T47D (cell line): ENCODE results near the gene TRIAP1.

Source experiments
- DNase-seq, 2 experiments: peaks; one replicate each; pipeline versions ENCODE4 v3.0.0 to v3.0.0-alpha.2; 2011 to 2012; ENCODE audit warnings: low read depth in 1 of 2, low spot score in 1 of 2
- JUND ChIP-seq: IDR thresholded peaks from 2 replicates; pipeline ENCODE4 v1.6.1; 2012; ENCODE audit warnings: low read depth
- in situ Hi-C: cut with HindIII; loops from 2 replicates; pipeline ENCODE4 v1.10.0; 2016; ENCODE audit warnings: low sequenced_read_pairs, low pct_unique_long_range_greater_than_20kb

TRIAP1 gene

GRCh38 chr12:120479458-120479857 lies 33.3 kb upstream of the TRIAP1 start:
- DNase-seq = peak in 1 of 2 experiments; percentile 64
- no peak for TF ChIP-seq JUND
- in situ Hi-C loops = no loop called here

- in situ Hi-C loops = no loop called here
Observed at GRCh38 chr12:120475643-120476042, 29.5 kb upstream of the TRIAP1 start.

GRCh38 chr12:120474616-120474960 lies 28.4 kb upstream of the TRIAP1 start:
- in situ Hi-C loops = no loop called here
- DNase-seq = peak; percentile 65 to 91
- peak; percentile 59; the same call in 1 of the 2 replicates for TF ChIP-seq JUND

More at GRCh38 chr12:120475643-120476042, 29.5 kb upstream of the TRIAP1 start:
- no peak for DNase-seq
- TF ChIP-seq JUND = no peak

GRCh38 chr12:120473807-120474615 lies 27.8 kb upstream of the TRIAP1 start:
- no peak for TF ChIP-seq JUND
- in situ Hi-C loops = no loop called here
- DNase-seq = no peak

GRCh38 chr12:120472521-120472920 lies 26.3 kb upstream of the TRIAP1 start:
- TF ChIP-seq JUND = no peak
- DNase-seq = no peak
- in situ Hi-C loops = no loop called here

- TF ChIP-seq JUND = no peak
- DNase-seq = peak in 1 of 2 experiments; percentile 58
- in situ Hi-C loops = no loop called here
Observed at GRCh38 chr12:120470150-120470784, 24.1 kb upstream of the TRIAP1 start.

GRCh38 chr12:120469450-120470149 lies 23.4 kb upstream of the TRIAP1 start, which contains the start of gene SRSF9:
SRSF9 (minus strand) TSS chr12:120469748; CDS start chr12:120469609, 139 bp downstream.
- TF ChIP-seq JUND = no peak
- in situ Hi-C loops = no loop called here
- DNase-seq = peak; percentile 97 to 99

GRCh38 chr12:120468821-120469449 lies 22.8 kb upstream of the TRIAP1 start:
- in situ Hi-C loops = no loop called here
- DNase-seq = peak in 1 of 2 experiments; percentile 33
- TF ChIP-seq JUND = no peak

- TF ChIP-seq JUND = no peak
- DNase-seq = peak; percentile 56 to 77
- in situ Hi-C loops = no loop called here
Observed at GRCh38 chr12:120468325-120468820, 22.2 kb upstream of the TRIAP1 start.

GRCh38 chr12:120467439-120467838 lies 21.3 kb upstream of the TRIAP1 start:
- no peak for DNase-seq
- TF ChIP-seq JUND = no peak
- in situ Hi-C loops = no loop called here

- in situ Hi-C loops = no loop called here
- DNase-seq = peak in 1 of 2 experiments; percentile 71
- TF ChIP-seq JUND = no peak
Observed at GRCh38 chr12:120466560-120467315, 20.6 kb upstream of the TRIAP1 start.

- TF ChIP-seq JUND = no peak
- in situ Hi-C loops = no loop called here
- DNase-seq = no peak
Observed at GRCh38 chr12:120465756-120466155, 19.6 kb upstream of the TRIAP1 start.
